Activated CD4-positive, alpha-beta T cell treated with anti-CD3 and anti-CD28 coated beads, Interleukin-2, amount 10 ng/mL, durations not matched to agents 24 days and 14 days (primary cell): ENCODE results near the gene DNAJB2. TPM values are rescaled to one million over a fixed set of nuclear protein-coding genes. Genes with fewer than 3 reads are reported as not detected.

Source experiments
- DNase-seq: peaks from one replicate; pipeline ENCODE4 v3.0.0; 2022
- H3K27ac Mint-ChIP-seq: one replicate; pipeline ENCODE4 v1.8.0; 2022; ENCODE audit warnings: mild to moderate bottlenecking, mixed read lengths
- H3K27me3 Mint-ChIP-seq: one replicate; pipeline ENCODE4 v1.8.0; 2022; ENCODE audit warnings: mixed read lengths
- H3K36me3 Mint-ChIP-seq: one replicate; pipeline ENCODE4 v1.8.0; 2022; ENCODE audit warnings: low read depth, mild to moderate bottlenecking, mixed read lengths
- H3K4me1 Mint-ChIP-seq: one replicate; pipeline ENCODE4 v1.8.0; 2021; ENCODE audit warnings: mixed read lengths
- H3K4me3 Mint-ChIP-seq: one replicate; pipeline ENCODE4 v1.8.0; 2022; ENCODE audit warnings: mild to moderate bottlenecking, moderate library complexity, mixed read lengths
- H3K9me3 Mint-ChIP-seq: one replicate; pipeline ENCODE4 v1.8.0; 2021; ENCODE audit warnings: mixed read lengths
- intact Hi-C: fragments of 100-400 bp; cut with micrococcal nuclease; formaldehyde crosslinking; loops from one replicate; pipeline ENCODE4 v1.15.1; 2023
- total RNA-seq: library from RNA; stranded (reverse); gene quantifications from 2 replicates; pipeline ENCODE4 v1.2.3, GENCODE V29; 2022

The DNAJB2 gene
- total RNA-seq: 49.7 and 52.4 TPM in 2 replicates

- H3K27ac Mint-ChIP-seq: peak within 1 kb of the TSS; percentile 96
- H3K4me3 Mint-ChIP-seq: peak within 1 kb of the TSS; percentile 97
- H3K36me3 Mint-ChIP-seq: peaks cover 28% of the 10 kb centered on the region
- no peaks in the 10 kb centered on the region for H3K9me3 Mint-ChIP-seq
- DNase-seq: peak; percentile 100
- no peaks in the 10 kb centered on the region for H3K27me3 Mint-ChIP-seq
- H3K4me1 Mint-ChIP-seq: peaks cover 42% of the 10 kb centered on the region
- intact Hi-C loops: loop anchor here (1.0 to 5.0 kb wide), 13 partner anchors 15 to 883 kb away; partner anchors contain the start of genes ABCB6, ANKZF1, ATG9A and CHPF
Observed at GRCh38 chr2:219279151-219279915, at the start of gene DNAJB2. DNAJB2 (plus strand) TSS chr2:219279366; CDS start chr2:219279834, 468 bp downstream.

- peak; percentile 86 for DNase-seq
- peak overlapping the region; percentile 98 for H3K27ac Mint-ChIP-seq
- no peaks in the 10 kb centered on the region for H3K9me3 Mint-ChIP-seq
- H3K36me3 Mint-ChIP-seq: peaks cover 66% of the 10 kb centered on the region
- peak overlapping the region; percentile 92 for H3K4me3 Mint-ChIP-seq
- no peaks in the 10 kb centered on the region for H3K27me3 Mint-ChIP-seq
- peaks cover 45% of the 10 kb centered on the region for H3K4me1 Mint-ChIP-seq
- intact Hi-C loops: loop anchor here (1.0 kb wide), 1 partner anchor 65 kb away; no protein-coding TSS in a partner anchor
Observed at GRCh38 chr2:219230059-219230540, 49.1 kb upstream of the DNAJB2 start.

GRCh38 chr2:219234331-219234730, 44.8 kb upstream of the DNAJB2 start:
- Mint-ChIP-seq H3K9me3 (no peaks in the 10 kb centered on the region), H3K27ac (no peak overlapping the region), H3K4me1 (peaks cover 27% of the 10 kb centered on the region), H3K27me3 (no peaks in the 10 kb centered on the region), H3K36me3 (peaks cover 73% of the 10 kb centered on the region), H3K4me3 (no peak overlapping the region)
- no peak for DNase-seq
- intact Hi-C loops: no loop called here

GRCh38 chr2:219243291-219243761, 35.8 kb upstream of the DNAJB2 start:
- H3K27me3 Mint-ChIP-seq: no peaks in the 10 kb centered on the region
- no peaks in the 10 kb centered on the region for H3K9me3 Mint-ChIP-seq
- DNase-seq: no peak
- intact Hi-C loops: no loop called here
- peaks cover 39% of the 10 kb centered on the region for H3K4me1 Mint-ChIP-seq
- H3K27ac Mint-ChIP-seq: peak overlapping the region; percentile 48
- H3K4me3 Mint-ChIP-seq: peak overlapping the region; percentile 66
- H3K36me3 Mint-ChIP-seq: peaks cover 24% of the 10 kb centered on the region

GRCh38 chr2:219244789-219245147, 34.4 kb upstream of the DNAJB2 start:
- H3K4me1 Mint-ChIP-seq: peaks cover 52% of the 10 kb centered on the region
- intact Hi-C loops: loop anchor here (1.0 to 2.0 kb wide), 5 partner anchors 9 to 352 kb away; partner anchors contain the start of genes ANKZF1, ATG9A, STK11IP and TUBA4A
- H3K27me3 Mint-ChIP-seq: no peaks in the 10 kb centered on the region
- H3K4me3 Mint-ChIP-seq: peak overlapping the region; percentile 80
- no peaks in the 10 kb centered on the region for H3K9me3 Mint-ChIP-seq
- DNase-seq: no peak
- H3K27ac Mint-ChIP-seq: peak overlapping the region; percentile 99
- H3K36me3 Mint-ChIP-seq: peaks cover 30% of the 10 kb centered on the region

GRCh38 chr2:219245148-219245898, 33.8 kb upstream of the DNAJB2 start, which contains the start of the genes GLB1L and STK16:
GLB1L (minus strand) TSS chr2:219245444; CDS start chr2:219243573, 1,871 bp downstream.
STK16 (plus strand) TSS chr2:219245479; CDS start chr2:219246000, 521 bp downstream.
- intact Hi-C loops: loop anchor here (1.0 to 2.0 kb wide), 5 partner anchors 8 to 351 kb away; partner anchors contain the start of genes ANKZF1, ATG9A, STK11IP and TUBA4A
- H3K4me1 Mint-ChIP-seq: peaks cover 58% of the 10 kb centered on the region
- H3K27me3 Mint-ChIP-seq: no peaks in the 10 kb centered on the region
- DNase-seq: peak; percentile 98
- H3K36me3 Mint-ChIP-seq: peaks cover 35% of the 10 kb centered on the region
- H3K9me3 Mint-ChIP-seq: no peaks in the 10 kb centered on the region
- H3K27ac Mint-ChIP-seq: peak within 1 kb of the TSS; percentile 99
- peak within 1 kb of the TSS; percentile 80 for H3K4me3 Mint-ChIP-seq

GRCh38 chr2:219245899-219246230, 33.3 kb upstream of the DNAJB2 start:
- no peaks in the 10 kb centered on the region for H3K27me3 Mint-ChIP-seq
- peaks cover 40% of the 10 kb centered on the region for H3K36me3 Mint-ChIP-seq
- DNase-seq: peak; percentile 76
- peaks cover 63% of the 10 kb centered on the region for H3K4me1 Mint-ChIP-seq
- H3K27ac Mint-ChIP-seq: peak overlapping the region; percentile 99
- intact Hi-C loops: loop anchor here (1.0 to 2.0 kb wide), 5 partner anchors 7 to 351 kb away; partner anchors contain the start of genes ANKZF1, ATG9A, STK11IP and TUBA4A
- peak overlapping the region; percentile 80 for H3K4me3 Mint-ChIP-seq
- H3K9me3 Mint-ChIP-seq: no peaks in the 10 kb centered on the region

GRCh38 chr2:219246559-219246958, 32.6 kb upstream of the DNAJB2 start:
- Mint-ChIP-seq H3K27ac (peak overlapping the region; percentile 91), H3K4me1 (peaks cover 70% of the 10 kb centered on the region), H3K27me3 (no peaks in the 10 kb centered on the region), H3K4me3 (peak overlapping the region; percentile 80), H3K9me3 (no peaks in the 10 kb centered on the region), H3K36me3 (peaks cover 47% of the 10 kb centered on the region)
- intact Hi-C loops: no loop called here
- peak; percentile 60 for DNase-seq

- no peaks in the 10 kb centered on the region for H3K9me3 Mint-ChIP-seq
- no peaks in the 10 kb centered on the region for H3K27me3 Mint-ChIP-seq
- peak overlapping the region; percentile 80 for H3K4me3 Mint-ChIP-seq
- DNase-seq: peak; percentile 87
- peak overlapping the region; percentile 91 for H3K27ac Mint-ChIP-seq
- H3K4me1 Mint-ChIP-seq: peaks cover 80% of the 10 kb centered on the region
- intact Hi-C loops: no loop called here
- peaks cover 60% of the 10 kb centered on the region for H3K36me3 Mint-ChIP-seq
Observed at GRCh38 chr2:219247678-219248642, 31.2 kb upstream of the DNAJB2 start.

- Mint-ChIP-seq H3K4me1 (peaks cover 78% of the 10 kb centered on the region), H3K27me3 (no peaks in the 10 kb centered on the region), H3K36me3 (peaks cover 61% of the 10 kb centered on the region)
Observed at GRCh38 chr2:219248845-219249202, 30.3 kb upstream of the DNAJB2 start.

GRCh38 chr2:219249203-219249980, 29.8 kb upstream of the DNAJB2 start:
- no peaks in the 10 kb centered on the region for H3K27me3 Mint-ChIP-seq
- peak overlapping the region; percentile 91 for H3K27ac Mint-ChIP-seq
- peaks cover 61% of the 10 kb centered on the region for H3K36me3 Mint-ChIP-seq
- intact Hi-C loops: no loop called here
- DNase-seq: peak; percentile 83
- peaks cover 74% of the 10 kb centered on the region for H3K4me1 Mint-ChIP-seq
- no peaks in the 10 kb centered on the region for H3K9me3 Mint-ChIP-seq
- peak overlapping the region; percentile 80 for H3K4me3 Mint-ChIP-seq

More at GRCh38 chr2:219248845-219249202, 30.3 kb upstream of the DNAJB2 start:
- intact Hi-C loops: no loop called here
- peak overlapping the region; percentile 91 for H3K27ac Mint-ChIP-seq
- peak overlapping the region; percentile 80 for H3K4me3 Mint-ChIP-seq
- no peak for DNase-seq
- H3K9me3 Mint-ChIP-seq: no peaks in the 10 kb centered on the region
